GM10248 (cell line): Measurements from ENCODE around the gene CREBZF.
"Not testable (repeated sequence)": the region's sequence is repeated elsewhere in the genome, so short reads cannot be mapped to it uniquely, and the experiment has no call there.

Source experiments
- CTCF ChIA-PET: fragments of 300-600 bp; sonication (Branson Sonifier 250); formaldehyde crosslinking; extraction: SDS; loops from one replicate; lab custom pipeline; 2021; ENCODE audit warnings: antibody characterized with exemption; lab: Yijun Ruan, JAX
- POLR2A ChIA-PET: fragments of 350-650 bp; sonication (Branson Sonifier 250); formaldehyde crosslinking; extraction: SDS; loops from one replicate; lab custom pipeline; 2020; ENCODE audit warnings: antibody characterized with exemption; lab: Yijun Ruan, JAX
- DNase-seq: peaks from one replicate; pipeline ENCODE4 v3.0.0; 2012; ENCODE audit errors: extremely low spot score
- CTCF ChIP-seq: IDR thresholded peaks from 2 replicates; pipeline ENCODE4 v1.5.1; 2012; ENCODE audit warnings: mild to moderate bottlenecking, low read depth; ENCODE audit errors: extremely low read depth, missing control alignments, control extremely low read depth

The CREBZF gene

GRCh38 chr11:85627998-85628770, 36.7 kb downstream of the CREBZF start, which contains the start of gene TMEM126B:
Gene TMEM126B, plus strand, starts transcription at chr11:85628593. Its CDS starts 15 bp downstream, at chr11:85628608.
- peak; percentile 91 for DNase-seq
- no peak for TF ChIP-seq CTCF
- ChIA-PET CTCF (interaction anchor here (0.7 to 2.3 kb wide), 5 partner anchors 9 to 37 kb away, joined by 3 to 10 read pairs (median 4); partner anchors contain the start of genes CREBZF and TMEM126A), POLR2A (interaction anchor here (0.5 to 1.4 kb wide), 3 partner anchors 19 to 1513 kb away, joined by 4 to 11 read pairs (median 6); partner anchors contain the start of gene TMEM126A)

GRCh38 chr11:85627332-85627997, 37.5 kb downstream of the CREBZF start, which contains the start of gene DLG2:
Gene DLG2, minus strand, starts transcription at chr11:85627344.
- CTCF ChIA-PET: interaction anchor here (0.8 to 2.3 kb wide), 4 partner anchors 9 to 31 kb away, joined by 3 to 10 read pairs (median 4); partner anchors contain the start of gene TMEM126A
- TF ChIP-seq CTCF: no peak
- DNase-seq: peak; percentile 9
- POLR2A ChIA-PET: interaction anchor here (0.5 to 1.4 kb wide), 2 partner anchors 20 to 1513 kb away, joined by 4 to 11 read pairs; partner anchors contain the start of gene TMEM126A

- ChIA-PET CTCF (interaction anchor here (1.5 kb wide), 1 partner anchor 11 kb away, joined by 3 read pairs; no protein-coding TSS in a partner anchor), POLR2A (no interaction called here)
- TF ChIP-seq CTCF: no peak
- DNase-seq: no peak
Measured at GRCh38 chr11:85626496-85626895, 38.4 kb downstream of the CREBZF start.

- DNase-seq: no peak
- ChIA-PET CTCF (no interaction called here), POLR2A (no interaction called here)
- no peak for TF ChIP-seq CTCF
Measured at GRCh38 chr11:85620256-85620655, 44.7 kb downstream of the CREBZF start.

- ChIA-PET POLR2A (no interaction called here), CTCF (no interaction called here)
- TF ChIP-seq CTCF: no peak
- no peak for DNase-seq
Measured at GRCh38 chr11:85619499-85619898, 45.4 kb downstream of the CREBZF start.

GRCh38 chr11:85611643-85612042, 53.3 kb downstream of the CREBZF start:
- CTCF ChIA-PET, POLR2A ChIA-PET, DNase-seq: not testable (repeated sequence)
